Osteoblast (primary cell): Measurements from ENCODE around the gene DEDD. TPM values are rescaled to one million over a fixed set of nuclear protein-coding genes. Genes with fewer than 3 reads are reported as not detected.

ENCODE experiments used
- DNase-seq: peaks from one replicate; pipeline ENCODE4 v3.0.0; 2011; ENCODE audit warnings: low spot score, mixed read lengths; ENCODE audit not compliant: insufficient read length; ENCODE audit errors: missing footprints
- H2AFZ ChIP-seq: 2 replicates; pipeline ENCODE4 v1.6.0; 2011; ENCODE audit warnings: mild to moderate bottlenecking, low read length
- H3K27ac ChIP-seq: 2 replicates; pipeline ENCODE4 v1.5.1; 2011; ENCODE audit warnings: mild to moderate bottlenecking, low read depth, low read length, moderate library complexity
- H3K27me3 ChIP-seq: 2 replicates; pipeline ENCODE4 v1.6.0; 2012; ENCODE audit warnings: mild to moderate bottlenecking, control low read depth, inconsistent platforms, low read length, moderate library complexity; ENCODE audit not compliant: insufficient read depth
- H3K36me3 ChIP-seq: 2 replicates; pipeline ENCODE4 v1.5.1; 2011; ENCODE audit warnings: mild to moderate bottlenecking, low read length, control low read depth, moderate library complexity; ENCODE audit not compliant: insufficient read depth
- H3K4me1 ChIP-seq: 2 replicates; pipeline ENCODE4 v1.5.1; 2011; ENCODE audit warnings: mild to moderate bottlenecking, low read length, control low read depth, moderate library complexity; ENCODE audit not compliant: insufficient read depth
- H3K4me2 ChIP-seq: 2 replicates; pipeline ENCODE4 v1.6.0; 2011; ENCODE audit warnings: mild to moderate bottlenecking, low read length; ENCODE audit not compliant: insufficient read depth
- H3K4me3 ChIP-seq: fragments of 200-600 bp; sonication (generic); 3 replicates; pipeline ENCODE4 v1.5.1; 2012; ENCODE audit warnings: mild to moderate bottlenecking, low read length, inconsistent platforms; ENCODE audit not compliant: insufficient read depth
- H3K79me2 ChIP-seq: 2 replicates; pipeline ENCODE4 v1.6.0; 2012; ENCODE audit warnings: mild to moderate bottlenecking, low read length, control low read depth, inconsistent platforms; ENCODE audit not compliant: insufficient read depth
- H3K9me3 ChIP-seq: 2 replicates; pipeline ENCODE4 v1.5.1; 2011; ENCODE audit warnings: low read depth, low read length, control low read depth
- H4K20me1 ChIP-seq: 2 replicates; pipeline ENCODE4 v1.6.0; 2012; ENCODE audit warnings: mild to moderate bottlenecking, low read length, control low read depth; ENCODE audit not compliant: insufficient read depth
- total RNA-seq: library from RNA; depleted of rRNA; stranded (reverse); fragments of >200 nt; gene quantifications from 2 replicates; pipeline ENCODE4 v1.2.3, GENCODE V29; 2012
- TF ChIP-seq, protein P1 (sequence below): IDR thresholded peaks from 2 replicates; pipeline ENCODE4 v1.5.1; 2011; ENCODE audit warnings: mild to moderate bottlenecking, low read depth, low read length, moderate library complexity; ENCODE audit errors: extremely low read depth

The DEDD gene
- total RNA-seq, 1 donor, result 36.6 TPM

DNA sequence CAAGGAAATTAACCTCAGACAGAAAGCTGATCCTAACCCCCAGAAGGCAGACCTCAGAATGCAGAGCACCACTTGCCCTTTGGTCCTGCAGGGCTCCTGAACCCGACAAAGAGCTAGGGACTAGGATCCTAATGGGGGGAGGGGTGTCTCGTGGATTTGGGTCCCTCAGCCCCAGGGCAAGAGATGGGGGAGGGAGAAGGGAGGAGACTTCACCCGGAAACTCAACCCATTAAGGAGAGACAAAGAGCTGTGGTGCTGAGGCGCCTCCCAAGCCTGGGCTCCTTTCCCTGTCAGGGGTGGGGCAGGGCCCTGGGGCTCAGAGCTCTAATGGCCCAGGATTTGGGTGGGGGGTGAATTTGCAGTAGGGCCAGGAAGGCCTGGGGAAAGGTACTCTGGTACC lies 46.0 kb downstream of the DEDD start:
- no peak for DNase-seq
- Histone ChIP-seq H3K27me3 (no peaks in the 10 kb centered on the region), H3K4me3 (no peak overlapping the region), H3K27ac (no peak overlapping the region), H3K9me3 (no peaks in the 10 kb centered on the region), H3K36me3 (no peaks in the 10 kb centered on the region), H3K79me2 (no peaks in the 10 kb centered on the region), H3K4me2 (no peak overlapping the region), H2AFZ (no peak overlapping the region), H4K20me1 (no peaks in the 10 kb centered on the region), H3K4me1 (peaks cover 38% of the 10 kb centered on the region)
- TF ChIP-seq, protein P1, sequence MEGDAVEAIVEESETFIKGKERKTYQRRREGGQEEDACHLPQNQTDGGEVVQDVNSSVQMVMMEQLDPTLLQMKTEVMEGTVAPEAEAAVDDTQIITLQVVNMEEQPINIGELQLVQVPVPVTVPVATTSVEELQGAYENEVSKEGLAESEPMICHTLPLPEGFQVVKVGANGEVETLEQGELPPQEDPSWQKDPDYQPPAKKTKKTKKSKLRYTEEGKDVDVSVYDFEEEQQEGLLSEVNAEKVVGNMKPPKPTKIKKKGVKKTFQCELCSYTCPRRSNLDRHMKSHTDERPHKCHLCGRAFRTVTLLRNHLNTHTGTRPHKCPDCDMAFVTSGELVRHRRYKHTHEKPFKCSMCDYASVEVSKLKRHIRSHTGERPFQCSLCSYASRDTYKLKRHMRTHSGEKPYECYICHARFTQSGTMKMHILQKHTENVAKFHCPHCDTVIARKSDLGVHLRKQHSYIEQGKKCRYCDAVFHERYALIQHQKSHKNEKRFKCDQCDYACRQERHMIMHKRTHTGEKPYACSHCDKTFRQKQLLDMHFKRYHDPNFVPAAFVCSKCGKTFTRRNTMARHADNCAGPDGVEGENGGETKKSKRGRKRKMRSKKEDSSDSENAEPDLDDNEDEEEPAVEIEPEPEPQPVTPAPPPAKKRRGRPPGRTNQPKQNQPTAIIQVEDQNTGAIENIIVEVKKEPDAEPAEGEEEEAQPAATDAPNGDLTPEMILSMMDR, result no peak

DNA sequence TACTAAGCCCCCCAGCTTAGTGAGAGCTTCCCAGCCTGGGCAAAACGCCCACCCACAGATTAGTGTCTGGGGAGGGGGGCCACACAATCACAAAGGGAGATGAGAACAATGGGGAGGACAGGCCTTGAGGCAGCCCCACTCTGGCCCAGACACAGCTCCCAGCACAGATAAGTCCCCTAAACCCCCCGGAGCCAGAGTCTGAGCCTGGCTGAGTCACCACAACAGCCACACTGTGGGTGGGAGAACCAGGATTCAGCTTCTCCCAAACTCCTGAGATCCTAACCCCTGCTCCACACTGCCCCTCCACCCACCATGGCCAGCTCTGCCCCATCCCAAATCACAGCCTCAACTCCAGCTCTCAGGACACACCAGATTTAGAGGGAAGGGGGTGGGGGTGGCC lies 47.3 kb downstream of the DEDD start:
- Histone ChIP-seq H3K4me3 (no peak overlapping the region), H3K27me3 (no peaks in the 10 kb centered on the region), H3K79me2 (no peaks in the 10 kb centered on the region), H2AFZ (peak overlapping the region; percentile 32), H3K27ac (peak overlapping the region; percentile 42), H3K36me3 (no peaks in the 10 kb centered on the region), H3K4me1 (peaks cover 47% of the 10 kb centered on the region), H3K4me2 (no peak overlapping the region), H3K9me3 (no peaks in the 10 kb centered on the region), H4K20me1 (no peaks in the 10 kb centered on the region)
- TF ChIP-seq, protein P1, result no peak
- DNase-seq, result peak; percentile 83

DNA sequence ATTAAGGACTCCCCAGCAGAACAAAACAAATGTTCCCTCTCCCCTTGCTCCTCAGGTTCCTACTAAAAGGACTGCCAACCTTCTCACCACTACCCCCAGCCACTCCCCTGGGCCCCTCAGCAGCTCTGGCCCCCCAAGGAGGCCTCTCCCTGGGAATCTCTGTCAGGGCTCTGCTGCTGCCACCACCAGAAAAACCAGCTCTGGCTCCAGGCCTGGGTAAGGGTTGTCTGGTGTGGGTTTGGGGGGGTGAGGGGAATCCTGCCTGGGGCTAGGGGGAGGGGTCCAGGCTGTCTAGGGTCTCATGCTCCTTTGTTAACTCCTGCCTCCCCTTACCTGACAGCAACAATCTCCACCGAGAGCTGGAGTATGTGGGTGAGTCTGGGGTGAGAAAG lies 47.9 kb downstream of the DEDD start:
- H3K79me2 ChIP-seq, result no peaks in the 10 kb centered on the region
- no peak overlapping the region for H2AFZ ChIP-seq
- H3K9me3 ChIP-seq, result no peaks in the 10 kb centered on the region
- H3K27ac ChIP-seq, result peak overlapping the region; percentile 80
- H3K4me3 ChIP-seq, result no peak overlapping the region
- no peaks in the 10 kb centered on the region for H4K20me1 ChIP-seq
- no peaks in the 10 kb centered on the region for H3K27me3 ChIP-seq
- TF ChIP-seq, protein P1, result no peak
- H3K36me3 ChIP-seq, result no peaks in the 10 kb centered on the region
- H3K4me1 ChIP-seq, result peaks cover 48% of the 10 kb centered on the region
- H3K4me2 ChIP-seq, result no peak overlapping the region
- DNase-seq, result no peak

DNA sequence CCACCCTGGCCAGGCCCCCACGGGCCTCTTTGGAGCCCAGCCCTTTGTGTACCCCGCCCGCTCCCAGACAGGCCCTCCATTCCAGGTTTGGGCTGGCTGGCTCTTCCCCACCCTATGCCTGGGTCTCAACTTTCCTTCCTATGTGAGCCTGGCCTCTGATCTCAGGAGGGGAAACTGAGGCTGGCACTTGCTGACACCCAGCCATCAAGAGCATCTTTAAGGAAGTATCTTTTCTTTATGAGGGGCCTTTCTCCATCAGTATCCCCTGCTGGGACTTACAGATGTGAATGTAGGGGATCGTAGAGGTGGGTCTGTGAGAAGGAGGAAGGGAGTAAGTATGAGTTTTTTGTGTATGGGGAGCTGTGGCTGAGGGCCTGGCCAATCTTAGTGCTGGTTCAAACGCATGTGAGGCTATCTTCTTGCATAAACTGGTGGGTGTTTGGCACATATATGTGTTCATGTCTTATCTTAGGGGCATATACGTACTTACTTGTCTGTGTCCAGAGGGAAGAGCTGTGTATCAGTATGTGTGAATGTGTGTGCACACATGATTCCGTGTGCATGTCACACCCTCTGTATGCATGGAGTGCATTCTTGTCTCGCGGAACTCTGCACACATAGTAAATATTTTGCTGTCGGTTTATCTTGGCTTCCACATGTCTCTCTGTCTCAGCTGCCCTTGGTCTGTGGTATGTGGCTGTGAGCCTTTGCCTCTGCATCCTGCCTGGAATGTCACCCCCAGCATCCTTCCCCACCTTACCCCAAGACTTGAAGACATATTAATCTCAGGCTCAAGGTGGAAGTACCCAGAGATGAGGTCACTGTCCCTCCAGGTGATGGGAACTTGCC lies 48.5 kb downstream of the DEDD start:
- Histone ChIP-seq H3K9me3 (no peaks in the 10 kb centered on the region), H3K4me3 (no peak overlapping the region), H3K27ac (peak overlapping the region; percentile 80), H3K79me2 (no peaks in the 10 kb centered on the region), H3K27me3 (no peaks in the 10 kb centered on the region), H4K20me1 (no peaks in the 10 kb centered on the region), H2AFZ (no peak overlapping the region), H3K4me1 (peaks cover 46% of the 10 kb centered on the region), H3K4me2 (no peak overlapping the region), H3K36me3 (no peaks in the 10 kb centered on the region)
- peak; percentile 83 for DNase-seq
- TF ChIP-seq, protein P1, result no peak
